Glomerular endothelial cell (primary cell): ENCODE results near the gene HEXIM1. TPM values are rescaled to one million over a fixed set of nuclear protein-coding genes. Genes with fewer than 3 reads are reported as not detected.

Experiments used
- total RNA-seq: library from RNA; depleted of rRNA; stranded (reverse); fragments of >200 nt; gene quantifications from 2 replicates; pipeline ENCODE4 v1.2.3, GENCODE V29; 2015

HEXIM1 gene
- total RNA-seq, 1 donor from 2014 or later: 16.2 TPM

Other genes starting within 250 kb of the HEXIM1 start
- gene EFTUD2, start 249.0 kb upstream of the HEXIM1 start, total RNA-seq: 71.1 and 98.6 TPM in 2 replicates
- gene GFAP, start 233.0 kb upstream of the HEXIM1 start, total RNA-seq: not detected in 2 replicates
- gene KIF18B, start 200.7 kb upstream of the HEXIM1 start, total RNA-seq: 4.7 and 6.8 TPM in 2 replicates
- 0.47 TPM in 1 of 2 replicates, not detected in the other for gene C1QL1, start 180.2 kb upstream of the HEXIM1 start, total RNA-seq
- gene DCAKD, start 96.8 kb upstream of the HEXIM1 start, total RNA-seq: 35.2 and 37.2 TPM in 2 replicates
- 95.0 and 205 TPM in 2 replicates for gene NMT1, start 87.2 kb upstream of the HEXIM1 start, total RNA-seq
- gene PLCD3, start 16.0 kb upstream of the HEXIM1 start, total RNA-seq: 35.3 and 41.5 TPM in 2 replicates
- 5.5 and 5.6 TPM in 2 replicates for gene ACBD4, start 12.8 kb upstream of the HEXIM1 start, total RNA-seq
- gene HEXIM2, start 13.4 kb downstream of the HEXIM1 start, total RNA-seq: 1.3 and 3.3 TPM in 2 replicates
- gene FMNL1, start 73.4 kb downstream of the HEXIM1 start, total RNA-seq: 3.4 and 4.6 TPM in 2 replicates
- gene SPATA32, start 113.6 kb downstream of the HEXIM1 start, total RNA-seq: not detected in 2 replicates
- 5.1 and 9.3 TPM in 2 replicates for gene MAP3K14, start 168.5 kb downstream of the HEXIM1 start, total RNA-seq